GM23338 (cell line): ENCODE measurements around the gene FES. TPM values are rescaled to one million over a fixed set of nuclear protein-coding genes. Genes with fewer than 3 reads are reported as not detected.

Source experiments
- ATAC-seq: fragments of 200-7000 bp; cut with Tn5 transposase; 3 replicates; pipeline ENCODE4 v1.9.1; 2020
- DNase-seq: peaks from one replicate; pipeline ENCODE4 v3.0.0-alpha.2; 2015; ENCODE audit warnings: low spot score
- H2AFZ ChIP-seq: fragments of 200-600 bp; sonication (generic); 2 replicates; pipeline ENCODE4 v1.8.0; 2016; ENCODE audit warnings: antibody characterized with exemption, mild to moderate bottlenecking, moderate library complexity
- H3F3A ChIP-seq: fragments of 200-600 bp; sonication (generic); replicated peaks from 2 replicates; pipeline ENCODE4 v1.8.0; 2017; ENCODE audit warnings: antibody characterized with exemption, mixed run types, low read depth
- H3K27ac ChIP-seq: fragments of 200-600 bp; sonication (generic); 2 replicates; pipeline ENCODE4 v1.6.1; 2016; ENCODE audit warnings: low read depth
- H3K27me3 ChIP-seq: fragments of 200-600 bp; sonication (generic); 2 replicates; pipeline ENCODE4 v1.8.0; 2016; ENCODE audit warnings: mild to moderate bottlenecking, mixed run types, moderate library complexity; ENCODE audit not compliant: insufficient read depth
- H3K36me3 ChIP-seq: fragments of 200-600 bp; sonication (generic); 2 replicates; pipeline ENCODE4 v1.8.0; 2016; ENCODE audit warnings: mild to moderate bottlenecking; ENCODE audit not compliant: insufficient read depth
- H3K4me1 ChIP-seq: fragments of 200-600 bp; sonication (generic); 2 replicates; pipeline ENCODE4 v1.8.0; 2016; ENCODE audit warnings: mild to moderate bottlenecking, moderate library complexity; ENCODE audit not compliant: insufficient read depth
- H3K4me2 ChIP-seq: fragments of 200-600 bp; sonication (generic); 2 replicates; pipeline ENCODE4 v1.7.1; 2017; ENCODE audit warnings: mixed run types
- H3K4me3 ChIP-seq: fragments of 200-600 bp; sonication (generic); 2 replicates; pipeline ENCODE4 v1.6.1; 2016; ENCODE audit warnings: mixed run types
- H3K79me2 ChIP-seq: fragments of 200-600 bp; sonication (generic); replicated peaks from 2 replicates; pipeline ENCODE4 v1.8.0; 2017; ENCODE audit warnings: mild to moderate bottlenecking; ENCODE audit not compliant: insufficient read depth
- H3K9me2 ChIP-seq: fragments of 200-600 bp; sonication (generic); 2 replicates; pipeline ENCODE4 v1.8.0; 2017; ENCODE audit not compliant: insufficient read depth
- H4K20me1 ChIP-seq: fragments of 200-600 bp; sonication (generic); replicated peaks from 2 replicates; pipeline ENCODE4 v1.8.0; 2017; ENCODE audit warnings: mild to moderate bottlenecking; ENCODE audit not compliant: insufficient read depth
- H3K27ac Mint-ChIP-seq: 2 replicates; pipeline ENCODE4 v1.8.0; 2020; ENCODE audit warnings: inconsistent platforms, mild to moderate bottlenecking, moderate library complexity, mixed read lengths
- H3K27me3 Mint-ChIP-seq: 3 replicates; pipeline ENCODE4 v1.8.0; 2022; ENCODE audit warnings: low read depth, mild to moderate bottlenecking, moderate library complexity, mixed read lengths, inconsistent platforms; ENCODE audit not compliant: insufficient read depth, poor library complexity
- H3K36me3 Mint-ChIP-seq: 3 replicates; pipeline ENCODE4 v1.8.0; 2021; ENCODE audit warnings: low read depth, mild to moderate bottlenecking, inconsistent platforms, moderate library complexity, mixed read lengths
- H3K4me1 Mint-ChIP-seq: 3 replicates; pipeline ENCODE4 v1.8.0; 2020; ENCODE audit warnings: mild to moderate bottlenecking, inconsistent platforms, mixed read lengths
- H3K4me3 Mint-ChIP-seq: 3 replicates; pipeline ENCODE4 v1.8.0; 2021; ENCODE audit warnings: moderate library complexity, mild to moderate bottlenecking, inconsistent platforms, mixed read lengths
- H3K9me3 Mint-ChIP-seq: 3 replicates; pipeline ENCODE4 v1.8.0; 2020; ENCODE audit warnings: moderate library complexity, mild to moderate bottlenecking, inconsistent platforms, mixed read lengths
- CREB1 ChIP-seq: fragments of 250-450 bp; sonication (Bioruptor Pico); IDR thresholded peaks from 2 replicates; pipeline ENCODE4 v1.5.0; 2020; ENCODE audit warnings: low read depth, mild to moderate bottlenecking, moderate library complexity
- CTCF ChIP-seq, 2 experiments: fragments of 200-600 bp in 1 of 2; sonication (generic) in 1 of 2; conservative IDR thresholded peaks; 2 replicates each; pipeline versions ENCODE4 v1.5.1 to v1.6.1; 2016 to 2017; ENCODE audit warnings: antibody characterized with exemption in 2 of 2, low read depth in 2 of 2, mild to moderate bottlenecking in 2 of 2, moderate library complexity in 1 of 2
- ETS1 ChIP-seq: IDR thresholded peaks from 2 replicates; pipeline ENCODE4 v1.6.1; 2016; ENCODE audit warnings: antibody characterized with exemption
- EZH2 ChIP-seq: fragments of 200-600 bp; sonication (generic); IDR thresholded peaks from one replicate; pipeline ENCODE4 v1.8.0; 2017; ENCODE audit warnings: antibody characterized with exemption, mild to moderate bottlenecking, low read depth; ENCODE audit not compliant: unreplicated experiment
- EZH2phosphoT487 ChIP-seq: fragments of 200-600 bp; sonication (generic); IDR thresholded peaks from one replicate; pipeline ENCODE4 v1.8.1; 2018; ENCODE audit warnings: antibody characterized with exemption; ENCODE audit not compliant: unreplicated experiment
- REST ChIP-seq: IDR thresholded peaks from one replicate; pipeline ENCODE4 v1.6.1; 2018; ENCODE audit warnings: antibody characterized with exemption; ENCODE audit not compliant: unreplicated experiment
- ZNF114 ChIP-seq: fragments of 250-450 bp; sonication (Bioruptor Pico); IDR thresholded peaks from 2 replicates; pipeline ENCODE4 v1.5.0; 2020; ENCODE audit warnings: mild to moderate bottlenecking, moderate library complexity
- ZNF331 ChIP-seq: fragments of 250-450 bp; sonication (Bioruptor Pico); IDR thresholded peaks from 2 replicates; pipeline ENCODE4 v1.5.0; 2020; ENCODE audit warnings: low read depth, mild to moderate bottlenecking, moderate library complexity
- polyA plus RNA-seq: library from polyadenylated mRNA; unstranded; fragments of >200 nt; fragmentation: Nextera tagmentation; extraction: Ambion mirVana; gene quantifications from 2 replicates; pipeline ENCODE4 v1.2.1, GENCODE V29; 2016
- total RNA-seq: library from RNA; depleted of rRNA; stranded (reverse); fragments of >200 nt; shearing (Covaris generic); gene quantifications from 2 replicates; pipeline ENCODE4 v1.2.3, GENCODE V29; 2014

Gene FES
- total and polyA plus RNA-seq, 2 experiments from 2014 or later = 2.7 to 14.4 TPM

- Histone ChIP-seq H4K20me1 (no peaks in the 10 kb centered on the region), H3F3A (0 out of 2 replicates have a peak, but pooled peaks cover 5% of the 10 kb centered on the region), H3K36me3 (no peaks in the 10 kb centered on the region), H3K9me2 (no peaks in the 10 kb centered on the region), H3K27ac (peak overlapping the region; percentile 55; the same call in 1 of the 2 replicates), H3K4me1 (peaks cover 13% of the 10 kb centered on the region), H3K79me2 (no peaks in the 10 kb centered on the region), H3K27me3 (no peaks in the 10 kb centered on the region), H2AFZ (peak overlapping the region; percentile 95), H3K4me3 (peak overlapping the region; percentile 57), H3K4me2 (peak overlapping the region; percentile 83)
- Mint-ChIP-seq H3K27ac (no peak overlapping the region), H3K36me3 (peaks cover 8% of the 10 kb centered on the region; the same call in 2 of the 3 replicates), H3K4me1 (peaks cover 17% of the 10 kb centered on the region), H3K27me3 (peaks cover 10% of the 10 kb centered on the region), H3K9me3 (no peaks in the 10 kb centered on the region), H3K4me3 (peak overlapping the region; percentile 45; the same call in 2 of the 3 replicates)
- ATAC-seq (peak; percentile 5), DNase-seq (peak; percentile 18)
- TF ChIP-seq EZH2 (no peak), EZH2phosphoT487 (no peak), CREB1 (CRISPR knock-in tag) (no peak), ZNF114 (CRISPR knock-in tag) (no peak), ZNF331 (CRISPR knock-in tag) (no peak), ETS1 (no peak), CTCF (conservative IDR thresholded peaks at IDR 0.05; ENCODE audit: low read depth in 2 of 2) (no peak), REST (no peak)
Measured at GRCh38 chr15:90883526-90883975, 753 bp upstream of the FES start.
